Small intestine (tissue), 7 donors: ENCODE measurements around the gene DEXI. TPM values are rescaled to one million over a fixed set of nuclear protein-coding genes. Genes with fewer than 3 reads are reported as not detected.

Experiments
- DNase-seq, 2 donors: peaks; one replicate each; pipeline versions ENCODE4 v3.0.0 to v3.0.0-alpha.2; 2013
- FAIRE-seq: peaks from 2 replicates; lab custom pipeline; 2012; peaks lifted over from hg19 to GRCh38; lab: Jason Lieb, UNC
- H3K27ac ChIP-seq, 3 donors: one replicate each; pipeline ENCODE4 v1.5.1; 2013; ENCODE audit warnings: low read length in 2 of 3, mild to moderate bottlenecking in 2 of 3, control low read depth in 1 of 3, inconsistent platforms in 1 of 3, low read depth in 1 of 3, moderate library complexity in 1 of 3
- H3K27me3 ChIP-seq, 3 donors: one replicate each; pipeline ENCODE4 v1.6.1; 2013; ENCODE audit warnings: low read length in 3 of 3, inconsistent platforms in 1 of 3; ENCODE audit not compliant: control insufficient read depth in 3 of 3, insufficient read depth in 3 of 3
- H3K36me3 ChIP-seq, 3 donors: one replicate each; pipeline ENCODE4 v1.6.1; 2013; ENCODE audit warnings: low read length in 3 of 3, inconsistent platforms in 1 of 3, low read depth in 1 of 3, mild to moderate bottlenecking in 1 of 3, moderate library complexity in 1 of 3; ENCODE audit not compliant: control insufficient read depth in 3 of 3, insufficient read depth in 2 of 3
- H3K4me1 ChIP-seq, 3 donors: one replicate each; pipeline ENCODE4 v1.6.1; 2013; ENCODE audit warnings: low read length in 2 of 3, inconsistent platforms in 1 of 3, low read depth in 1 of 3, mild to moderate bottlenecking in 1 of 3, moderate library complexity in 1 of 3; ENCODE audit not compliant: control insufficient read depth in 3 of 3, insufficient read depth in 2 of 3
- H3K4me3 ChIP-seq, 3 donors: one replicate each; pipeline ENCODE4 v1.5.1; 2013; ENCODE audit warnings: low read length in 3 of 3, control low read depth in 1 of 3, inconsistent platforms in 1 of 3, low read depth in 1 of 3, mild to moderate bottlenecking in 1 of 3, moderate library complexity in 1 of 3
- H3K9me3 ChIP-seq, 2 donors: one replicate each; pipeline ENCODE4 v1.6.1; 2013; ENCODE audit warnings: low read depth in 1 of 2, low read length in 1 of 2; ENCODE audit not compliant: control insufficient read depth in 2 of 2, insufficient read depth in 1 of 2
- WGBS, 3 donors: extraction: QIAGEN DNeasy Blood & Tissue Kit; methylation state at CpG; one replicate each; pipeline ENCODE4 v1.1.7; 2013; 5-methylcytosine and 5-hydroxymethylcytosine counted together
- polyA plus RNA-seq, 4 donors: library from polyadenylated mRNA; stranded (reverse) in 3 of 4; unstranded in 1 of 4; fragments of 200-250 nt in 3 of 4; fragments of 120-200 nt in 1 of 4; gene quantifications; one replicate each; pipeline versions ENCODE4 v1.2.1 to v1.2.3, GENCODE V29; 2013
- donor health status: healthy with polysubstance abuse.
- donor health status: control.
- donor health status: control.
- donor health status: Bipolar disorder and iron deficiency.
- donor health status: healthy.

The DEXI gene
- polyA plus RNA-seq, 4 donors: 23.0 to 31.9 (median 26.3) TPM

DNA sequence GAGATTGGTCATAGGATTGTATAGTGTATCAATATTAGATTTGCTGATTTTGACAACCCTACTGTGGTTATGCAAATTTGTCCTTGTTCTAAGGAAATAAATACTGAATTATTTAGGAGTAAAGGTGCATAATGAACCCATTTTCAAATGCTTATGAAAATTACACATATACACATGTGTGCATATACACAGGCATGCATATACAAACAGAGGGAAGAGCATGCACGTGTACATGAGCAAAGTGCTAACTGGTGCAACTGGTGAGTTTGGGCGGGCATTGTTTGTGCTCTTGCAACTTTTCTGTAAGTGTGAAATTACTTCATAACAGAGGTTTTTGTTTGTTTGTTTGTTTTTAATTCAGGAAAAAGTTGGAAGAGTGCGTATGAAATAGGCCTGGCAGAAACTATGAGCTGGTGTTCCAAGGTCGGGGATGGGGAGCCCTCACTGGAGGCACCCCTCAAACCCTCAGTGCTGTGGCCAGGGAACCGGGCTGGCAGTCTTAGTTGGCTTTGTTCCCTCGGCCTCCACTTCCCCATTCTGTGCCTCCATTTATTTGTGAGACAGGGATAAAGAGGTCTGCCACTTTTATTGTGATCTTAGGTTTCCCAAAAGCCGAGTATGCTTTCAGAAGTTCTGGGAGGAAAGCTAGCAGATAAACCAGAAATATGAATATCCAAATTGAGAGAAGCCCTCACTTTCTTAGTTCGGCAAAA lies 5.8 kb downstream of the DEXI start:
- DNase-seq (no peak), FAIRE-seq (no peak)
- Histone ChIP-seq H3K36me3 (peaks cover 2 to 43% (median 3%) of the 10 kb centered on the region in 3 donors), H3K4me1 (peaks cover 14 to 37% (median 32%) of the 10 kb centered on the region in 3 donors), H3K27ac (no peak overlapping the region), H3K9me3 (no peaks in the 10 kb centered on the region), H3K27me3 (no peaks in the 10 kb centered on the region), H3K4me3 (no peak overlapping the region)
- WGBS, 3 donors: 47 to 61% (median 49%) methylated on average over 8 of the region's 8 CpGs

DNA sequence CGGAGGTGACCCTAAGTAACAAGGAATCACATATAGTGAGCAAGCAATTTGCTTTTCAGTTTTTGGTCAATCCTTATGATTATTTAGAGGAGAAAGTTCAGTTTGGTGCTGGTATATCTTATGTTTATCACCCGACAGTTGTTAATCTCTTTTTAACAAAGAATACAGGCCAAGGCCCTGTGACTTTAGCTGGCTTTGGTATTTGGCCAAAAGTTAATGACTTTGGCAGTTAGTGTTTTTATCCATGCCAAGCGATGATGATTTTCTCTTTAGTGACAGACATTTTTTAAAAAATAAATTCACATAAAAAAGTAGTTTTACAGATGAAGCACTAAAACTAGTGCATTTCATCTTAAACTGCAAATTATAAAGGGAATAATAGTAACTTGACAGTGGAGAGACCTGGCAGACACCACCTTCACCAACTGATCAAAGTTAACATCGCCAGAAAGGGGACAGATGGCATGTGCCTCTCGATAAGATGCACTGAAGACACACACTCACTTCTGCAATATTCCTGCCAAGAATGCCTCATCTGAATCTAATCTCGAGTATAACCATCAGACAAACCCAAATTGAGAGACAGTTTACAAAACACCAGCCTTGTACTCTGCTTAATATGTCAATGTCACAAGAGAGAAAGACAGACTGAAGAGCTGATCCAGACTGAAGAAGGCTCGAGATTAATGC lies 6.9 kb downstream of the DEXI start:
- FAIRE-seq: no peak

DNA sequence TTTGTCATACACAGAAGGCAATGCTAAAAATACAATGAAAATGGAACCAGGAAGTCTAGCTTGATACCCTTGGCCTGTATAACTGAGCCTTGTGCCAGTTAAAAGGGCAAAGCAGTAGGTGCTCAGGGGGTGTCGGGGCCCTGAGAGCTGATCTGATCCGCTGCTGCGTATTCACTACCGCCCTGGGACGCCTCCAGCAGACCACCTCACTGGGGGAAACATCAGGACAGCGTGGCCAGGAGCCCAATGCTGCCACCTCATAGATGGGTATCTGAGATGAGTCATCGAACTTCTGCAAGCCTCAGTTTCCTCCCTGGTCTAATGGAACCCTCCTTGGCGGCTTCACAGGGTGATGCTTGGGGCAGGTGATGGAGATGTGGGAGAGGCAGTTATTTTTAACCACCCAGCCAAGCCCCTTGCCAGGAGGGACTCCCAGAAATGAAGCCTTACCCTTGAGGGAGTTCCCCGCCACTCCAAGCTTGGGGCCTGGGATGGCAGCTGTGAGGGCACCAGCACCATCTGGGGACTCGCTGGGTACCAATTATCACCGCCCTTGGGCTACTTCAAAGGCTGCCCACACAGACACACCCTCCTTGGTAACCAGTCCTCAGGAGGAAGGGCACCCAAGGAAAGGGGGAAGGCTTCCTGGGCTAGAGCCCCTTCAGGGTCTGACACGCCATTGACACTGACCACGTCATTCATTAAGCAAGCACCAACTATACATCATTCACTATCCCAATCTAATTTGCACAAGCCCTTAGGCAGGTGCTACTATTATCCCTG lies 7.8 kb downstream of the DEXI start:
- Histone ChIP-seq H3K27me3 (no peaks in the 10 kb centered on the region), H3K27ac (no peak overlapping the region), H3K36me3 (peaks cover 2 to 56% (median 3%) of the 10 kb centered on the region in 3 donors), H3K9me3 (no peaks in the 10 kb centered on the region), H3K4me3 (no peak overlapping the region), H3K4me1 (peaks cover 14 to 23% (median 20%) of the 10 kb centered on the region in 3 donors)
- no peak for FAIRE-seq
- 84 to 92% (median 87%) methylated on average over 13 of the region's 13 CpGs for WGBS, 3 donors
- no peak for DNase-seq

More for the DNA sequence above, 6.9 kb downstream of the DEXI start:
- Histone ChIP-seq H3K4me3 (no peak overlapping the region), H3K36me3 (peaks cover 2 to 51% (median 3%) of the 10 kb centered on the region in 3 donors), H3K27ac (no peak overlapping the region), H3K9me3 (no peaks in the 10 kb centered on the region), H3K27me3 (no peaks in the 10 kb centered on the region), H3K4me1 (peaks cover 14 to 30% (median 28%) of the 10 kb centered on the region in 3 donors)
- DNase-seq: no peak
- WGBS, 3 donors: 15 to 37% (median 30%) methylated on average over 7 of the region's 7 CpGs

DNA sequence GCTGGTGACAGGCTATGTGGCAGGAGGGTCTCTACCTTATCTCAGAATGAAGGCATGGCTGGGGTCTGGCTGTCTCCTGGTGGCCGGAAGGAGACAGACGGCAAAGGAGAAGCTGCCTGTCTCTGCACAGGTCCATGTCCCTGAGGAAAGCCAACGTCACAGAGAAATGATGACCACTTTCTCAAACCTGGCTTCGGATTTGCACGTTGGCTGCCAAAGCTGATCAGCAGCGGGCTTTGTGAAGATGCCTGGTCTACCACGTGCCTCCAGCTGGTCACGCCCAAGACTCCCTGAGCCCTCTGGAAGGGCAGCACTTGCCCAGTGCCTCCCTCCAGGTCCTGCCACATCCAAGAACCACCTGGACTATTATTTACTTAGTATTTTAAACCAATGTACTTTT lies 8.4 kb downstream of the DEXI start:
- Histone ChIP-seq H3K36me3 (peaks cover 2 to 61% (median 3%) of the 10 kb centered on the region in 3 donors), H3K9me3 (no peaks in the 10 kb centered on the region), H3K27ac (no peak overlapping the region), H3K27me3 (no peaks in the 10 kb centered on the region), H3K4me1 (peaks cover 10 to 22% (median 14%) of the 10 kb centered on the region in 3 donors), H3K4me3 (no peak overlapping the region)
- WGBS, 3 donors: 48 to 77% (median 63%) methylated on average over 8 of the region's 8 CpGs
- FAIRE-seq: no peak
- no peak for DNase-seq

DNA sequence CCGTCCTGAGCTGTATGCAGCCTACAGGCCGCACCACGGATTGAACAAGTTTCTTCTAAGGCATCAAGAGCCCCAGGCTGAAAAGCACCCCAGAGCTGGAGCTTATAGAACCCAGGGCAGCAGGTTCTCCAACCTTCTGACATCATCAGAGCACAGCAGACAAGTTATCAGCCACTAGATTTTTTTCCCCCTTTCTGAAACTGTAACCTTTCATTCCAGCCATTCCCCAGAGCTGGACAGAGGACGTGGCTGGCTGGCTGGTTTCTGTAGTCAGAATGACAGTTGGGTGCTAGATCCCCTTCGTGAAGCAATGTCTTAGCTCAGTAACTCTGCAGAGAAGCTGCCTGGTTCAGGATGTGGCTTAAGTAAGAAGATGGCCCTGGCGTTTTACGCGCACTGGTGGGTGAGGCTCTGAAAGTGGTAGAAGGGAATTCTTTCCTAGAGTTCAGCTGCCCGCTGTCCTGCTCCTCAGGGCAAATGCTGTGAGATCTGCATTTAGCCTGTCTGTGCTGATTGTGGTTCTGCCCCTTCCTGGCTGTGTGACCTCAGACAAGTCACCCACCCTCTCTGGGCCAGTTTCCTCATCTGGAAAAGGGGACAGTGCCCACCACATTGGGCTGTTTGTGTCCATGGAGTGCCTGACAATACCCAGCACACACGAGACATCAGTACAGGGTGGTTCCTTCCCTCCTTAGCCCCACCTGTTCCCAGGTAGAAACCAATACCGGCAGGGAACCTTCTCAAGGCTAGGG lies 9.1 kb downstream of the DEXI start:
- H3K4me1 ChIP-seq: peaks cover 6 to 15% (median 8%) of the 10 kb centered on the region in 3 donors
- no peak overlapping the region for H3K27ac ChIP-seq
- H3K9me3 ChIP-seq: no peaks in the 10 kb centered on the region
- H3K4me3 ChIP-seq: no peak overlapping the region
- 83 to 88% (median 86%) methylated on average over 11 of the region's 11 CpGs for WGBS, 3 donors
- no peaks in the 10 kb centered on the region for H3K27me3 ChIP-seq
- no peak for FAIRE-seq
- DNase-seq: no peak
- peaks cover 2 to 68% (median 3%) of the 10 kb centered on the region in 3 donors for H3K36me3 ChIP-seq

DNA sequence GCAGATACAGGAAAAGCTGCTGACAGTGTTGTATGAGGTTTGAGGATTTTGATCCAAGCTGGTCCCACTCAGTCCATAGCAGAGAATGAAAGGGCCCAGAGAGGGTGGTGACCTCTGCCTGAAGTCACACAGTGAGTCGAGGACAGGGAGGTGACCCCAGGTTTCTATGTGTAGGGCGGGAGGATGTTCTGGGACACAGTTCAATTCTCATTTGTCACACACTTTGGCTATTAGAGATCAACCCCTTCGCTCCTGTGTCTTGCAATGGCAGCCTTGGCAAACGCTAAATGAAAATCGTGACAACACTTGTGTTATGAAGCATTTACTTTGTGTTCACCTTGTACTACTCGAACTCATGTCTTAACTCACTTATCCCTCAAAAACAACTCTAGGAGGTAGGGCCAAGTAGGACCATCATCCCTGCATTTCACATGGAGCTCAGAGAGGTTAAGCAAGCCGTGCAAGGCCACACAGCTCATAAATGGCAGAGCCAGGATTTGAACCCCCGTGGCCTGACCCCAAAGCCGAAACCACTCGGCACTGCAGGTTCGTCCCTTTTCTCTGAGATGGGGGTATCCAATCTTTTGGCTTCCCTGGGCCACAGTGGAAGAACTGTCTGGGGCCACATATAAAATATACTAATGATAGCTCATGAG lies 10.2 kb downstream of the DEXI start:
- Histone ChIP-seq H3K9me3 (no peaks in the 10 kb centered on the region), H3K27ac (no peak overlapping the region), H3K36me3 (peaks cover 3 to 71% (median 7%) of the 10 kb centered on the region in 3 donors), H3K27me3 (no peaks in the 10 kb centered on the region), H3K4me3 (no peak overlapping the region), H3K4me1 (peaks cover 0 to 8% (median 6%) of the 10 kb centered on the region in 3 donors)
- WGBS, 3 donors: 90 to 95% (median 95%) methylated on average over 11 of the region's 11 CpGs
- DNase-seq (no peak), FAIRE-seq (no peak)

DNA sequence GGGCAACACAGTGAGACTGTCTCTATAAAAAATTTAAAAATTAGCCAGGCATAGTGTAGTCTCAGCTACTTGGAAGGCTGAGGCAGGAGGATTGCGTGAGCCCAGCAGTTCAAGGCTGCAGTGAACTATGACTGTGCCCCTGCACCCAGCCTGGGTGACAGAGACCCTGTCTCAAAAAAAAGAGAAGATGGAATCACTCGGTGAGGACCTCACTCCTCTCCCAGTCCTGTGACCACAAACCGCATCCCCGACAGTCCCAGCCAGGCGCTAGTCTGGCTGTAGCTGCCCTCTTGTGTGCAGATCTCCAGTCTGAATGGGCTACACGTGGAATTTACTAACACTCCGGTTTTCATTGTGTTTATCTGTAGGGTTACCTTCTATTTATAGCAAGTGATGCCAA lies 11.1 kb downstream of the DEXI start:
- H3K9me3 ChIP-seq: no peaks in the 10 kb centered on the region
- no peak for DNase-seq
- 71 to 77% (median 73%) methylated on average over 7 of the region's 7 CpGs for WGBS, 3 donors
- peaks cover 4 to 72% (median 4%) of the 10 kb centered on the region in 3 donors for H3K36me3 ChIP-seq
- H3K4me3 ChIP-seq: no peak overlapping the region
- H3K4me1 ChIP-seq: peaks cover 0 to 6% (median 2%) of the 10 kb centered on the region in 3 donors
- no peak overlapping the region for H3K27ac ChIP-seq
- no peaks in the 10 kb centered on the region for H3K27me3 ChIP-seq
- no peak for FAIRE-seq
